CD4-positive, alpha-beta T cell treated with Interleukin-6 for 4 hours (primary cell): ENCODE data around the gene SRL.

Source experiments
- DNase-seq: peaks from one replicate; pipeline ENCODE4 v3.0.0-alpha.2; 2020; ENCODE audit warnings: mixed read lengths

Gene SRL

GRCh38 chr16:4198816-4199215 is 43.1 kb downstream of the SRL start:
- DNase-seq, result no peak

- no peak for DNase-seq
These were observed 47.2 kb downstream of the SRL start for GRCh38 chr16:4194661-4195060.

- no peak for DNase-seq
These were observed 48.0 kb downstream of the SRL start for GRCh38 chr16:4193920-4194319.

GRCh38 chr16:4192206-4192605 is 49.7 kb downstream of the SRL start:
- DNase-seq, result no peak

- DNase-seq, result no peak
These were observed 51.1 kb downstream of the SRL start for GRCh38 chr16:4190712-4191333.

GRCh38 chr16:4190086-4190485 is 51.8 kb downstream of the SRL start:
- no peak for DNase-seq

- no peak for DNase-seq
These were observed 57.7 kb downstream of the SRL start for GRCh38 chr16:4184038-4184702.

- peak; percentile 91 for DNase-seq
These were observed 58.4 kb downstream of the SRL start for GRCh38 chr16:4183237-4184037.

GRCh38 chr16:4182581-4183236 is 59.2 kb downstream of the SRL start:
- DNase-seq, result no peak

- no peak for DNase-seq
These were observed 61.4 kb downstream of the SRL start for GRCh38 chr16:4180511-4180910.

- no peak for DNase-seq
These were observed 62.1 kb downstream of the SRL start for GRCh38 chr16:4179763-4180260.

GRCh38 chr16:4179020-4179419 is 62.9 kb downstream of the SRL start:
- DNase-seq, result no peak

GRCh38 chr16:4178468-4179010 is 63.3 kb downstream of the SRL start:
- DNase-seq, result no peak

- DNase-seq, result no peak
These were observed 64.9 kb downstream of the SRL start for GRCh38 chr16:4176906-4177417.

- DNase-seq, result no peak
These were observed 66.0 kb downstream of the SRL start for GRCh38 chr16:4175849-4176248.

- DNase-seq, result no peak
These were observed 69.8 kb downstream of the SRL start for GRCh38 chr16:4172070-4172469.

GRCh38 chr16:4169415-4169814 is 72.5 kb downstream of the SRL start:
- DNase-seq, result no peak

- no peak for DNase-seq
These were observed 75.1 kb downstream of the SRL start for GRCh38 chr16:4166821-4167220.

- no peak for DNase-seq
These were observed 81.0 kb downstream of the SRL start for GRCh38 chr16:4160658-4161430.

- DNase-seq, result no peak
These were observed 82.2 kb downstream of the SRL start for GRCh38 chr16:4159726-4160125.

GRCh38 chr16:4158143-4159093 is 83.5 kb downstream of the SRL start:
- no peak for DNase-seq
